Progenitor cell of endocrine pancreas (in vitro differentiated cells): ENCODE measurements around the gene TSPAN4. TPM values are rescaled to one million over a fixed set of nuclear protein-coding genes. Genes with fewer than 3 reads are reported as not detected.

Source experiments
- DNase-seq: peaks from one replicate; pipeline ENCODE4 v3.0.0; 2021; ENCODE audit warnings: low spot score; ENCODE audit not compliant: unreplicated experiment
- H3K27ac Mint-ChIP-seq: 2 replicates; pipeline ENCODE4 v1.8.0; 2021; ENCODE audit warnings: mild to moderate bottlenecking, moderate library complexity, mixed read lengths
- H3K27me3 Mint-ChIP-seq: 2 replicates; pipeline ENCODE4 v1.8.0; 2021; ENCODE audit warnings: mixed read lengths
- H3K36me3 Mint-ChIP-seq: 2 replicates; pipeline ENCODE4 v1.8.0; 2022; ENCODE audit warnings: mixed read lengths; ENCODE audit not compliant: insufficient read depth
- H3K4me1 Mint-ChIP-seq: 2 replicates; pipeline ENCODE4 v1.8.0; 2021; ENCODE audit warnings: low read depth, mixed read lengths
- H3K4me3 Mint-ChIP-seq: 2 replicates; pipeline ENCODE4 v1.8.0; 2021; ENCODE audit warnings: low read depth, mild to moderate bottlenecking, moderate library complexity, mixed read lengths
- H3K9me3 Mint-ChIP-seq: 2 replicates; pipeline ENCODE4 v1.8.0; 2021; ENCODE audit warnings: low read depth, mixed read lengths
- total RNA-seq: library from RNA; stranded (reverse); gene quantifications from 2 replicates; pipeline ENCODE4 v1.2.1, GENCODE V29; 2021
- TF ChIP-seq, protein P1 (sequence below): fragments of 200-600 bp; sonication (generic); IDR thresholded peaks from one replicate; pipeline ENCODE4 v1.5.0; 2021; ENCODE audit warnings: antibody characterized with exemption, mild to moderate bottlenecking; ENCODE audit not compliant: unreplicated experiment

The TSPAN4 gene
- total RNA-seq, 1 donor from 2014 or later = 24.9 TPM

DNA sequence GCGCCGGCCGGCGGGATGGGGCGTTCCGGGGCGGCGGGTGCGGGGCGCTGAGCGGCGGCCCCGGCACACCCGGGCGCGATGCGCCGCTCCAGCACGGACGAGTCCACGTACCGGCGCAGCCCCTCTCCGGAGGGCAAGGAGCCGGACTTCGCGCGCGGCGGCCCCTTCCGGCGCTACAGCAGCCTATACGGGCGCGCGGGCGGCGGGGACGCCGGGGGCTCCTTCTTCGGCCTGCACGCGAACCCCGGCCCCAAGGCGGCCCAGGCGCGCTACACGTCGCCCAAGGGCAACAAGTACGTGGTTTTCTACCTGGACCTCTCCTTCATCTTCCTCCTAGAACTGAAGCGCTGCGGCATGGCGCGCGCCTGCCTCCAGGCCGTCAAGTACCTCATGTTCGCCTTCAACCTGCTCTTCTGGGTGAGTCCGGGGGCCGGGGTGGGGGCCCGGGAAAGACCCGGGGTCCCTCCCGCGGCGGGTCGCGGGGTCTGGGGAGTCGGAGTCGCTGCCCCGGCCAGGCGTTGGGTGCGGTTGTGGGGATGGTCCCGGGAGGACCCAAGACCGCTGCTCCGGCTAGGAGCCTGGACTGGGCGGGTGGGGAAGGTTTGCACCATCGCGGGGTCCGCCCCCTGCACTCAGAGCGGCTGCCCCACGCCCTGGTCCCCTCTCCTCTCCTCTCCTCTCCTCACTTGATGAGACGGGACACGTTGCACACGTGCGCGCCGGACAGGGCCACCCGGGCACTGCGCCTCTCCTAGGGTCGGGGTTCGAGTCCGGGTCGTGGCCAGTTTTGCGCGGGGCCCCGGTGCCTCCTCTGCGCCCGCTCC is 7.5 kb downstream of the TSPAN4 start:
- Mint-ChIP-seq H3K36me3 (no peaks in the 10 kb centered on the region), H3K27me3 (peaks cover 11% of the 10 kb centered on the region), H3K27ac (no peak overlapping the region), H3K9me3 (no peaks in the 10 kb centered on the region), H3K4me3 (peak overlapping the region; percentile 67), H3K4me1 (no peaks in the 10 kb centered on the region)
- DNase-seq = no peak
- TF ChIP-seq, protein P1, sequence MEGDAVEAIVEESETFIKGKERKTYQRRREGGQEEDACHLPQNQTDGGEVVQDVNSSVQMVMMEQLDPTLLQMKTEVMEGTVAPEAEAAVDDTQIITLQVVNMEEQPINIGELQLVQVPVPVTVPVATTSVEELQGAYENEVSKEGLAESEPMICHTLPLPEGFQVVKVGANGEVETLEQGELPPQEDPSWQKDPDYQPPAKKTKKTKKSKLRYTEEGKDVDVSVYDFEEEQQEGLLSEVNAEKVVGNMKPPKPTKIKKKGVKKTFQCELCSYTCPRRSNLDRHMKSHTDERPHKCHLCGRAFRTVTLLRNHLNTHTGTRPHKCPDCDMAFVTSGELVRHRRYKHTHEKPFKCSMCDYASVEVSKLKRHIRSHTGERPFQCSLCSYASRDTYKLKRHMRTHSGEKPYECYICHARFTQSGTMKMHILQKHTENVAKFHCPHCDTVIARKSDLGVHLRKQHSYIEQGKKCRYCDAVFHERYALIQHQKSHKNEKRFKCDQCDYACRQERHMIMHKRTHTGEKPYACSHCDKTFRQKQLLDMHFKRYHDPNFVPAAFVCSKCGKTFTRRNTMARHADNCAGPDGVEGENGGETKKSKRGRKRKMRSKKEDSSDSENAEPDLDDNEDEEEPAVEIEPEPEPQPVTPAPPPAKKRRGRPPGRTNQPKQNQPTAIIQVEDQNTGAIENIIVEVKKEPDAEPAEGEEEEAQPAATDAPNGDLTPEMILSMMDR = no peak

DNA sequence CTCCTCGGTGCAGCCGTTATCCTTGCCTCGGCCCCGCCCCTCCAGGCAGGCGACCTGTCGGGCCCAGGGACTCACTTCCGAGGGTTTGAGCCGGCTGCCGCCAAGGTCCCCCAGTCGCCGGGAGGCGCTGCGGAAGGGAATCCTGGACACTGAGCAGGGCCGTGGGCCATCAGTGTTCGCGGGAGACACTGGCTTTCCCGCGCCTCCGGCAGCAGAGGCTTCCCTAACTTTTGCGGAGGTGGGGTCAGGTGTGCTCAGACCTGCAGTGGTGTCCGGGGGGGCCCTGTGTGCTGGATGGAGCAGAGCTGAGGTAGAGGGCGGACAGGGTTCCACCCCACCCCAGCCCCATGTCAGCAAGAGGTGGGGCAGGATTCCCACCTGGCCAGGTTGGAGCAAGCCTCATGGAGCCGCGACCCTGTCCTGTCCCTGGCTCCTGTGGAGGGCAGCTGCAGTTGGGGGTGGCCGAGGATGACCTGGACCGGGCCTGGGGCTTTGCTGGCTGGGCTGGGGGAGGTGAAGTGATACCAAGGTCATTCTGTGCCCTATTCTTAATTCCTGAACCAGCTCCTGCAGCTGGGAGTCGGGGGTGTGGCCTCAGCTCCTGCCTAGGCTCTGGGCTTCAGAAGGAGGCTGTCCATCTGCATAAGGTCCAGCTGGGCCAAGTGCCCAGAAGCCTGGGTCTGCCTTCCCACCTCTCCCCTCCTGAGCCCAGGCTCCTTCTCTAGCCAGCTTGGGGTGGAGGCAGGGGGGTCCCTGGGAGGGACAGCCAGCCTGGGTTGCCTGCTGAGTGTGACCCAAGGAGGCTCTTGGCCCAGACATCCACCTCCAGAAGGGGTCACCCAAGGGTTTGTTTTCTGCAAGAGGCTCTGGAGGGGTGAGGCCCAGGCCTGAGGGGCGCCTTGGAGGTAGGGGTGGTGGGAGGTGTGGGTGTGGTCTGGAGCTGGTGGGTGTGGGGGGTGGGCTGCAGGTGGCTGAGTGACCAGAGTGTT is 8.4 kb downstream of the TSPAN4 start:
- Mint-ChIP-seq H3K36me3 (no peaks in the 10 kb centered on the region), H3K27me3 (peaks cover 11% of the 10 kb centered on the region)
- TF ChIP-seq, protein P1 = peak; percentile 17

GRCh38 chr11:852762-853161 is 10.1 kb downstream of the TSPAN4 start:
- no peak overlapping the region for H3K4me3 Mint-ChIP-seq

More for the DNA sequence above, 8.4 kb downstream of the TSPAN4 start:
- no peak overlapping the region for H3K27ac Mint-ChIP-seq
- H3K4me1 Mint-ChIP-seq = no peaks in the 10 kb centered on the region
- H3K4me3 Mint-ChIP-seq = peak overlapping the region; percentile 48
- DNase-seq = no peak
- H3K9me3 Mint-ChIP-seq = no peaks in the 10 kb centered on the region

GRCh38 chr11:853682-854448 is 11.2 kb downstream of the TSPAN4 start:
- no peaks in the 10 kb centered on the region for H3K36me3 Mint-ChIP-seq
- no peak overlapping the region for H3K4me3 Mint-ChIP-seq
- no peaks in the 10 kb centered on the region for H3K4me1 Mint-ChIP-seq
- H3K9me3 Mint-ChIP-seq = no peaks in the 10 kb centered on the region
- DNase-seq = no peak
- H3K27me3 Mint-ChIP-seq = peaks cover 9% of the 10 kb centered on the region
- TF ChIP-seq, protein P1 = no peak
- H3K27ac Mint-ChIP-seq = no peak overlapping the region

More at GRCh38 chr11:852762-853161, 10.1 kb downstream of the TSPAN4 start:
- Mint-ChIP-seq H3K36me3 (no peaks in the 10 kb centered on the region), H3K27ac (no peak overlapping the region), H3K4me1 (no peaks in the 10 kb centered on the region), H3K9me3 (no peaks in the 10 kb centered on the region), H3K27me3 (peaks cover 9% of the 10 kb centered on the region)
- TF ChIP-seq, protein P1 = no peak
- no peak for DNase-seq
